AML-193 (cell line): Measurements from ENCODE around the gene CXorf65.
A peak's percentile ranks its signal among the peaks of the same experiment; 100 is the strongest.

ENCODE experiments used
- DNase-seq, 2 experiments: peaks; one replicate each; lab custom pipeline; 2025; lab: John Stamatoyannopoulos, UW

CXorf65 gene

GRCh38 chrX:71106427-71106826, at the start of gene CXorf65:
Gene CXorf65, minus strand, starts transcription at chrX:71106740. Its CDS starts 184 bp downstream, at chrX:71106556.
- DNase-seq = no peak

- no peak for DNase-seq
These were observed 48.1 kb upstream of the CXorf65 start for GRCh38 chrX:71154641-71155040.

GRCh38 chrX:71154196-71154595, 47.7 kb upstream of the CXorf65 start:
- no peak for DNase-seq

- no peak for DNase-seq
These were observed 44.8 kb upstream of the CXorf65 start for GRCh38 chrX:71151366-71151765.

- no peak for DNase-seq
These were observed 41.7 kb upstream of the CXorf65 start for GRCh38 chrX:71148278-71148663.

- no peak for DNase-seq
These were observed 41.1 kb upstream of the CXorf65 start for GRCh38 chrX:71147496-71148277.

- DNase-seq = no peak
These were observed 38.1 kb upstream of the CXorf65 start, which contains the start of gene NLGN3 for GRCh38 chrX:71144651-71145050. Gene NLGN3, plus strand, starts transcription at chrX:71144841. Its CDS starts 2,909 bp downstream, at chrX:71147750.

- DNase-seq = no peak
These were observed 37.0 kb upstream of the CXorf65 start for GRCh38 chrX:71143508-71143907.

- no peak for DNase-seq
These were observed 33.9 kb upstream of the CXorf65 start for GRCh38 chrX:71140440-71140839.

- no peak for DNase-seq
These were observed 25.0 kb upstream of the CXorf65 start for GRCh38 chrX:71131510-71131909.

GRCh38 chrX:71128915-71129765, 22.6 kb upstream of the CXorf65 start:
- peak; percentile 24 to 47 for DNase-seq

- no peak for DNase-seq
These were observed 21.8 kb upstream of the CXorf65 start for GRCh38 chrX:71128166-71128833.

GRCh38 chrX:71118985-71119535, 12.5 kb upstream of the CXorf65 start:
- DNase-seq = no peak

GRCh38 chrX:71118032-71118984, 11.8 kb upstream of the CXorf65 start, which contains the start of gene MED12:
Gene MED12, plus strand, starts transcription at chrX:71118596. Its CDS starts 159 bp downstream, at chrX:71118755.
- DNase-seq = peak; percentile 26 to 39

GRCh38 chrX:71117358-71117757, 10.8 kb upstream of the CXorf65 start:
- no peak for DNase-seq

GRCh38 chrX:71111921-71112431, 5.4 kb upstream of the CXorf65 start:
- no peak for DNase-seq

- DNase-seq = peak; percentile 7 to 31
These were observed 4.8 kb upstream of the CXorf65 start, which contains the start of gene IL2RG for GRCh38 chrX:71111141-71111843. Gene IL2RG, minus strand, starts transcription at chrX:71111577. Its CDS starts 38 bp downstream, at chrX:71111539.

GRCh38 chrX:71109051-71109450, 2.5 kb upstream of the CXorf65 start:
- no peak for DNase-seq

GRCh38 chrX:71107762-71108360, 1.3 kb upstream of the CXorf65 start:
- peak; percentile 45 to 54 for DNase-seq
